ELF-1 (cell line): ENCODE results near the gene PLEKHF1.
"Not testable (repeated sequence)": the region's sequence is repeated elsewhere in the genome, so short reads cannot be mapped to it uniquely, and the experiment has no call there.

Source experiments
- DNase-seq: peaks from one replicate; pipeline ENCODE4 v3.0.0-alpha.2; 2016; ENCODE audit warnings: low read depth, low spot score

Gene PLEKHF1

DNA sequence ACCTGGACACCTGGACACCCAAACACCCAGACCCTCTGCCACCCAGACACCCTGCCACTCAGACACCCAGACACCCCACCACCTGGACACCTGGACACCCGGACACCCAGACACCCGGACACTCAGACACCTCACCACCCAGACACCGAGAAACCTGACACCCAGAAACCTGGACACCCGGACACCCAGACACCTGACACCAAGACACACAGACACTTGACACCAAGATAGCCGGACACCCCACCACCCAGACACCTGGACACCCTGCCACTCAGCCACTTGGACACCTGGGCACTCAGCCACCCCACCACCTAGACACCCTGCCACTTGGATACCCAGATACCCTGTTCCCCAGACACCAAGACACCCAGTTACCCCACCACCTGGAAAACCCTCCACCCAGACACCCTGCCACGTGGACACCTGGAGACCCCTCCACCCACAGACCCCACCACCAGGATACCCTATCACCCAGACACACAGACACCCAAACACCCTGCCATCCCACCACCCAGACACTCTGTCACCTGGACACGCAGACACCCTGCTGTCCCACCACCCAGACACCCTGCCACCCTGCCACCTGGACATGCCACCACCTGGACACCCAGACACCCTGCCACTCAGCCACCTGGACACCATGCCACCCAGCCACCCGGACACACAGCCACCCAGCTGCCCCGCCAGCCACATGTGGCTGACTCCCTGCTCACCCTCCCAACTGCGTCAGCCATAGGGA, 32.4 kb downstream of the PLEKHF1 start:
- DNase-seq: no peak

DNA sequence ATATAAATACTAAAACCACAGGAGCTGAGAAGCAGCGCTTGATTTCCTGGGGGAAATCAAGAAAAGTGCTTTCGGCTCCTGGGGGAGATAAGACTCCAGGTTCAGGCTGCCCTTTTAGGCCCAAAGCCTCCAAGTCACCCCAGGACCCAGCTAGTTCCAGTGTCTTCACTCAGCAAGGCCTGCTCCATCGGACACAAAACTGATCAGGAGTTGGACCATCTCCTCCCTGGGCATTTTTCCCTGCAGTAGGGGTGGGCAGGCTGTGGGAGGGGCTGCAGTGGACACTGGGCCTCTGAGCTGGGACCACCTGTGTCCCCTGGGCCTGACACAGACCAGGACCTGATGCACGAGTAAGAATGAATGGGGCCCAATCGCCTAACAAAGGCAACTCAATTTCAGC, 34.6 kb downstream of the PLEKHF1 start:
- no peak for DNase-seq

DNA sequence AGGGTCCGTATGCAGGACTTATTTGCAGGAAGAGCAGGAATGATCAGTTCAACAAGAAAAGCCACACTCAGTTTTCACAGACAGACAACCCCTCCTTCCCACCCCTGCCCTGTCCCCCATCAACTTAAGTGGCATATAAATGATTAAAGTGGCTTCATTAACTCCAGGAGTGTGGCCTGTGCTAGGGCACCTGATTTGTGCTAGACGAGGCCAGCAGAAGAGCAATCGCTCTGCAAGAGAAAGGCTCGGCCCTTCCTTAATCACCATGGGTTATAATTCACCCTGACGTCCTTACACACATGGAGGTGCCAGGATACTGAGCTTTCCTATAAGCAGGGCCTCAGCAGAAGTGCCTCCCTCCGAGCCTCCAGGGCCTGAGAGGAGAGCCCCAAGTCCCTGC, 35.2 kb downstream of the PLEKHF1 start:
- no peak for DNase-seq

DNA sequence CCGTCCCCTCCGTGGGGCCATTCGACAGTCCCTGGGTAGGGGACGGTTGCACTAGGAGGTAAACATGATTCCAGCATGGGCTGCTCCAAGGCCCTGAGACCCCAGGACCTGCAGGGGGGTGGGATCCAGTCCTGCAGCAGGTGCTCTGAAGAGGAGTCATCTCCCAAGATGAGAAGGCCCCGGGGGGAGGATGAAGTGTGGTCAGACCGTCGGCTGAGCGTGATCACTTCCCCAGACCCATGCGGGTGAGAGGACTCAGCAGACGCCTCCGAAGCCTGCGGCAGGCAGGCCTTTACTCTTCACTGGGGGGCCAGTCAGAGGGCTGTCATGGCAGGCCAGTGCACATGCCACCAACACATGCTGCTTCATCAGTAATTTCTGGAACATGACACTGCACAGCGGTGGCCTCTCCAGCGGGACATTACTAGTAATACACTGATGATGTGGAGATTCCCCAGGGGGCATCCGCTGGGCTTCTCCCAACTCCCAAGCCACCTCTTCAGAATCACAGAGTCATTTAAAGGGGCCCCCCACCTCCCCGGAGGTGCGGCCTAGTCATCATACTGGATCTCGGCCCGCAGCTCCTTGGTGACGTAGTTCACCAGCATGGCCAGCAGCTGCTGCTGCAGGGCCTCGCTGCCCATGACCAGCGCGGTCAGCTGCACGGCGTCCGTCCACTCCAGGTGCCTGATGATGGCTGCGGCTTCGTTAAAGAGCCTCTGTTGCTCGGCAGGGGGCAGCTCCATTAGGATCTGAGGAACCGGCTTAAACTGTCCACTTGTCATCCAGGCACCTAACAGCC, 37.1 kb downstream of the PLEKHF1 start:
- no peak for DNase-seq

DNA sequence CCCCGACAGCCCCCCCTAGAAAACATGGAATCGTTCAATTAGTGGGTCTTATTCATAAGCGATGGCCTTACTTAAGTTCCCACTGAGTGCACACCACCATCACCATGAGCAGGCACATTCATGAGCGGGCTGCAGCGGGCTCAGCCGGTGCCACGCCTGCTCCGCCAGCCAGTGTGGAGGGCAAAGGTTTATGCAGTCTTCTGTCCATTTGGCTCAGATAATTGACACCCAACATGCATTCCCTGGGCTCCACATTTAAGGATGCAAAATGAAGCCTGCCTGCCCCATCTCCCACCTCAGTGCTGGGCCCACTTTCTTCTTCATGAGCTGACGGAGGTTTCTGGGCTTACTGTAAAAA, 37.7 kb downstream of the PLEKHF1 start:
- no peak for DNase-seq

DNA sequence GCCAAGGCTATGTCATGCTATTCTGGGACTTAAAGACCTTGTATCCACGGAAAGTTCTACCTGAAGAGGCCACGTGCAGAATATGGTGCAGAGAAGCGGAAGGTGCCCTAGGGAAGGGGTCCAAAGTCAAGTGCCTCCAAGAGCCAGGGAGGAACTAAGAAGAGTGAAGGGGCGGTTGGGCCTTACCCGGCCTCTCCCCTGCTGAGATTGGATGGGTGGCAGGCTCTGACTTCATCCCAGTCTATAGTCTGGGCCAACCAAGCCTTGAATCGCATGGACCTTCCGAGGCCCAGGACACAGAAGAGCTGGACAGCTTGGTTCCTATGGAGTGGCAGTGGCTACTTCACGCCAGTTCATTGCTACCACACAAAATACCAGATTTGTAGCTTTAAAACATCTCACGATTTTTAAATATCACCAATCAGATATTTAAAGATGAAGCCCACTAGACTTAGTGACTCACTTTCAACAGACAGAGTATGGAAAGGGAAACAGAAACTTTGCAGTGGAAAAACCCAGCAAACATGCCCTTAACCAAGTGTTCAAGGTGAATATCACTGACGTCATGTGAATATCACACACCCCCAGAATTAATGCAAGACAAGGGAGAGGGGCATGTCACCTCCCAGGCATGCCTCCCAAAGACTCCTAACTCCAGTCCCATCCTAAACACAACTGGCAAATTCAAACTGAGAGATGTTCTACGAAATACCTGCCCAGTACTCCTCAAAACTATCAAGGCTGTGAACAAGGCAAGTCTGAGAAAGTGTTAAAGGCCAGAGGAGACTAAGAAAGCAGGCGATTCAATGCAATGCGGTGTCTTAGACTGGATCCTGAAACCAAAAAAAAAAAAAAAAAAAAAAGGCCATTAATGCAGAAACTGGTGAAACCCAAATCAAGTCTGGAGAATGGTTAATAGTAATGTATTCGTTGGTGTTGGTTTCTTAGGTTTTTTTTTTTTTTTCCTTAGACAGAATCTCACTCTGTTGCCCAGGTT, 39.6 kb downstream of the PLEKHF1 start:
- DNase-seq: no peak

DNA sequence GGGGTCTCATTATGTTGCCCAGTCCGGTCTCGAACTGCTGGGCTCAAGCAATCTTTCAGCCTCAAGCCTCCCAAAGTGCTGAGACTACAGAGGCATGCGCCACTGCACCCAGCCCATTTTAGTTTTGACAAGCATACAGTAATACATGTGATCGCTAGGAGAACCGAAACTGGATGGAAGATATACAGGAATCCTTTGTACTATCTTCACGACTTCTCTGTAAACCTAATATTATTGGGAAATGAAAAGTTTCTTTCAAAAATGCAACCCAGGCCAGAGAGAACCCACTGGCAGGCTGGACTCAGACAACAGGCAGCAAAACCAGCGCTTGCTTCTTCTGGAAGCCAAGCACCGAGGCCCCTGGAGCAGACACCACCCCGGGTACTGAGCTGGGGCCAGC, 40.4 kb downstream of the PLEKHF1 start:
- no peak for DNase-seq

DNA sequence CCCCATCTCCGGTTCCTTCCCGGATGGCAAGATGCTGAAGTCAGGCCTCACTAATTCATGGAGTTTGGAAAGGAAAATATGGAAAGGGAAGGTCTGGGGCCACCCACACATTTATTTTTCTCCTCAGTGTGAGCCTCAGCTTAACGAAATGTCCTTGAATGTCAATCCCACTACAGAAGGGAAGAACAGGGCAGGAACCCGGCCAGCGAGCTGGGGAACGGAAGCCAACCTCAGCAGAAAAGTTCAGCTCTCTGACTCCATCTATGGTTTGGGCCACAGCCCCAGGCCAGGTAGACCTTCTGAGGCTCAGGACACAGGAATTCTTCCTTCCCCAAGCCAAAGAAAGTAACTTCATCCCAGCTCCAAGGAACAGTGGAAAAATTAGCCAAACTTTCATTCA, 41.4 kb downstream of the PLEKHF1 start:
- DNase-seq: no peak

DNA sequence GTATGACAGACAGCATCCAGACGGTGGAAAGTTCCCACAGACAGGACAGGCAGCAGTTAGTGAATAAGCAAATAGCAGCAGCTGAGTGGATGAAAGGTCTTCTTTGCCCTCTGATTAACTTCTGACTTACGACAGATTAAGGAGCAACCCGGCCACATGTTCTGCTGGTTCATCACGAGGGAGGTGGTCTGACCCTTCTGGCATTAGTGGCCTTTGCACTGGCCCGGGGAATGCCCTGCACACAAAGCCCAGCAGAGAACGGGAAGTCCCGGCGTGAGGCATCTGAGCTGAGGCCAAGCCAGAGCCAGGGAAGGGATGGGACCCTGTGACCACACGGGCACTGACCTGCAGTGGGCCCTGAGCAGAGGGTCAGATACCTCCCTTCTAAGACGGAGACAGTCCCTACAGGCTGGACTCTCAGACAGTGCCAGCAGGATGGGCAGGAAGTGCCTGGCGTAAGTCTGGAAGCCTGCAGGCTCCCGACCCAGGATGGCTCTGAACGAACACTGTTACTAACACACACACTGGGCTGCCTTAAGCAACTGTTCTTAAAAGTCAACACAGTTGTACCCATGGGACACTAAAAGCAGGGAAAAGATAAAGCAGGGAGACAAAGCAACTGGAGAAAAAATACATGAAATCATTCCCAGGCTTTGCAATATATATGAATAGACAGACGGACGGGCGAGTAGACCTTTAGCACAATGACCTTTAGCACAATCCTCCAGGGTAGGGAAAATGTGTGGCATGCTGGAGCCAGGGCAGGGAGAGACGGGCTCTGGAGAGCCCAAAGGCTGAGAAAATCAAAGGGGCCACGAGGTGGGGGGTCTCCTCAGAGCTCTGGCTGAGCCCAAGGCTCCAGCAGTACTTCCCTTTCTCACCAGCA, 43.5 kb downstream of the PLEKHF1 start:
- no peak for DNase-seq

DNA sequence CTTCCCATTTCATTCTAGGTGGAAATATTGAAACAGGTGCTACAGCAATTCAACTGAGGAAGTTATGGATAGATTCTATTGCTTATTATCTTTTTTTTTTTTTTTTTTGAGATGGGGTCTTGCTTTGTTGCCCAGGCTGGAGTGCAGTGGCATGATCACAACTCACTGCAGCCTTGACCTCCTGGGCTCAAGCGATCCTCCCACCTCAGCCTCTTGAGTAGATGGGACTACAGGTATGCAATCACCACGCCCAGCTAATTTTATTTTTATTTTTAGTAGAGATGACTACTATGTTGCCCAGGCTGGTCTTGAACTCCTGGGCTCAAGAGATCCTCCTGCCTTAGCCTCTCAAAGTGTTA, 44.2 kb downstream of the PLEKHF1 start:
- DNase-seq: not testable (repeated sequence)

DNA sequence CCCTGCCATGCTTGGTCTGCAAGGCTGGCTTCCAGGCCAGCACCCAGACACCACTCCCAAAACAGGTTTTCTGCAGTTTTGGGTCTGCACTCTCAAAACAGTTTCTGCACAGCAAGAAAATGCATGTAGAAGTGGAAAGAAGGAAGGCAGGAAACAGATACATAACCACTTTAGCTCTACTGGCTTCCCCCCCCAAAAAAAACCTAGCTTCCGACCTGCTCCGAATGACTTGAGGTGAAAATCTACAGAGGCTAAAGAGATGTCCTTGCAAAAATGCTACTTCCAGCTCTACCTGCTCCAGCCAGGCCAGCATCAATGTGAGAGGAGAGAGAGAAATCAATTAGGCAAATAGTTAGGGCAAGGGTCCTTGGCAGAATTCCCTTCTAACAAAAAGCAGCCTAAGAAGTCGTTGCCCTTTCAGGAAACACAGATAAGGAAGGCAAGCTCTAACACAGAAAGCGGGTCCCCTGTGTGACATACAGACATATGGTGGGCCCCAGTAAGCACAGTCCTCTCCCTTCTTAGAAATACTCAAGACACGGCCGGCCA, 46.4 kb downstream of the PLEKHF1 start:
- DNase-seq: no peak

DNA sequence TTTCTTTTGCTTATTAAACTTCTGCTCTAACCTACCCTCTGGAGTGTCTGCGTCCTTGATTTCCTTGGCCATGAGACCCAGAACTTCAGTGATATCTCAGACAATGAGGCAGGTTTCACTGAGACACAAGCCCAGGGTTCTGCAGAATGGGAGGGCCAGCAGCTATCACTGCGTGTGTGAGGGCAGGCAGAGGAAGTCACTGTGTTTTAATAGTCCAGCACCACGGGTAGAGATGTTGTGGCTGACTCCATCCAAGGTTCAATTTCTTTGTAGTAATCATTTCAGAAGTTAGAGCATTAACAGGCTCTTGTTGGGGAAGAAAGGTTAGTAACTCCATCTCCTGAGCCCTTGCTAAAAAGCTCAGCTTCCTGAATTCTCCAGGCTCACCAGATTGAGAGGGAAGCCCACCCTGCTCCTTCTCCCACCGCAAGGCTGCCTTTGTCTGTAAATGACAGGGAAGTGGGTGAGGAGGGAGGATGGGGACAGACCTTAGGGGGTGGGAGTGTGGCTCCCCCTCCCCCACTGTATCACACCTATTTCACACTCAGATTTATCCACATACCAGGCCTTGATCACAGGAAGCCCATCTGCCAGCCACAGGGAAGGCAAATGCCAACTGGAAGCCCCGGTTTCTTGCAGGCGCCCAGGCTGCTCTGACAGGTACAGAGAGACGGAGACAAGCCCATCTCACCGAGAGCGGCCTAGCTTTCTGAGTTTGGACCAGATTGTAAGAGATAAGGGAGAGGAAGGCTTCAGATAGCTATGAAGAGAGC, 47.7 kb downstream of the PLEKHF1 start:
- no peak for DNase-seq

DNA sequence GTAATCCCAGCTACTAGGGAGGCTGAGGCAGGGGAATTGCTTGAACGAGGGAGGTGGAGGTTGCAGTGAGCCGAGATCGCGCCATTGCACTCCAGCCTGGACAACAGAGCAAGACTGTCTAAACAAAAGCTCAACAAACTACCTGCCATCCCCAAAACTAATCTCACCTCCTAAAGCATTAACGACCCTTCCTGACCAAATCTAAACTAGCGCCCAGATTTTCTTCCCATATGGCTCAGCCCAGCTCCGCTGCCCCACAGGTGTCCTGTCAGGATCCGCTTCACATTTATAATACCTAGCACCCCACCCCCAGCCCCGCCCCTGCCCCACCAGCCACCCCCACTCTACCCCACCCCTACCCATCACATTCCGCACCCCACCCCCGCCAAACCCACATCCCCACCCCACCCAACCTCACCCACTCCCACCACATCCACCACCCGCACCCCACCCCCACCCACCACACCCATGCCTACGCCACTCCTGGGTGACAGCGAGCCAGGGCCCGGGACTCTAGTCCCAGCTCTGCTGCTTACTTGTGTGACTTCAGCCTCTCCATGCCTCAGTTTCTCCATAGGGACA, 49.2 kb downstream of the PLEKHF1 start:
- no peak for DNase-seq

DNA sequence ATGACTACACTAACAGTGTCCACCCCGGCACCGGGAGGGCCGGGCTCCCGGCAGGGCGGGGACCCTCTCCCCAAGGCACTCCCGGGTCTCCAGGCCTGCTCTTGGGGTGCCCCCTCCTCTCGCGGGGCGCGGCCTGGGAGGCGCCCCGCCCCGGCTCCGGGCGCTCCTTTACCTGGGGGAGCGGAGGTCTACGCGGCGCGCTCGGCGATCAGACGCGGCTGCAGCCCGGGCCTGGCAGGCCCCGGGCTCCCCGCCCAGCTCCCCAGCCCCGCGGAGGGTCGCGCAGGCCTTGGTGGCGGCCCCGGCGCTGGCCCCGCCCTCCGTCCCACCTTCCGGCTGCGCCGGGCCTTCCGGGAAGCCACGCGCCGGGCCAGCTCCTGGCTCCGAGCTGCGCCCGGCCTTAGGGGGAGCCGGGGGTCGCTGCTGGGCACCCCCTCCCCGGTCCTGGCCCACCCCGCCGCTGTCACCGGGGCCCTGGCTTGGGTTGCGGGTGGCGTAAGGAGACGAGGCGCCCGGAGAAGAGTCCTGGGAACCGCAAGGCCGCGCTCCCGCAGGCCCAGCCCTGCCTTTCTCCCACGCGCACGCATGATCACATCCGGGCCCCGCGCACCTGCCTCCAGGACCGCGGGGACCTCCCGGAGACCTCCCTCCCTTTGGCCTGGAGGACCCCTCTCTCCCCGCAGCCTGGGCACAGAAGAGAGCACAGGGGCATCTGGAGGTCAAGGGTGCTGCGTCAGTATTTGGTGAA, 49.9 kb downstream of the PLEKHF1 start, which contains the start of gene C19orf12:
TSS of gene C19orf12 (minus strand) at position 309 of the 748 bp plus-strand sequence. CDS start 6,848 bp downstream, outside the sequence.
- DNase-seq: peak; percentile 41

DNA sequence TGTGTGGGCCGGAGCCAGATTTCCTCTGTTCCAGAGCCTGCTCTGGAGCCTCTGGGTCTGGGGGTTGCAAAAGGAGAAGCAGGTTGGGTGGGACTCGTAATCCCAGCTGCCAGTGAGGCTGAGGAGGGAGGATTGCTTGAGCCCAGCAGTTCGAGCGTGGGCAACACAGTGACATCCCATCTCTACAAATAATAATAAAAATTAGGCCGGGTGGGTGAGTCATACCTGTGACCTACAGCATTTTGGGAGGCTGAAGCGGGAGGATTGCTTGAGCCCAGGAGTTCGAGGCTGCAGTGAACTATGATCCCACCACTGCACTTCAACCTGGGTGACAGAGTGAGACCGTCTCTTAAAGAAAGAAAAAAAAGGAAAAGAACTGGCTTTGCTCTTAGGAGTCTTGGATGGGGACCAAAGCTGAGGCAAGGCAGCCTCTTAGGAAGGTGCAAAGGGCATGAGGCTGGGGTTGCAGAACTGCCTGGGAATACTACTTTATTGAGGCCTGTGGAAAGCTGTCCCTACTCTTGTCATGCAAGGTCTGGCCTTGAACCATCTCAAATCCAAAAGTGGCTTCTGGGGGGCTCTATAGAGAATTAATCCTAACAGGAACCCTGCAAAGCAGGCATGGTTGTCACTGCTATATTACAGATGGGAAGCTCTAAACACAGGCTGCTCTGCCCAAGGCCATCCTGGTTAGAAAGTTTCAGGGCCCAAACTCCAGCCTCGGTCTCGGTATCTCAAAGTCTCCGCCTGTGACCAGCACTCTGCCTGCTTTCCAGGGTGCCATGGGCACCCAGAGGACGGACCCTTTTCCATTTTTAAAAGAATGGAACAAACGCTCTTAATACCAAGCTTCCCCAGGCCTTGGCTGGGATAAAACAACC, 50.7 kb downstream of the PLEKHF1 start:
- DNase-seq: peak; percentile 46

DNA sequence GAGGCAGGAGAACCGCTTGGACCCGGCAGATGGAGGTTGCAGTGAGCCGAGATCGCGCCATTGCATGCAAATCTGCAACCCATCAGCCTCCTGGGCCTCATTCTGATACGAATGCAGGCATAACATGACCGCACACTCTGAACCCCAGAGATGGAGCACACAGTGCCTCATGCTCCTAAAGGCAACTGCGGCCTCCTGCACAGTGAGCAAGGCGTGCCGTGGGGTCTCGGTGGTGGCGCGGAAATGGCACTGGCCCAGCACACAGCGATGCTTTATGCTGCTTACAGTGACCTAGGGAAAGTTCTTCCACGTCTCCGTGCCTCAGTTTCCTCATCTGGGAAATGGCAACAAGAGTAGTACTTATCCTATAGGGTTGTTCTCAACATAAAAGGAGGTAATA, 51.8 kb downstream of the PLEKHF1 start:
- no peak for DNase-seq

DNA sequence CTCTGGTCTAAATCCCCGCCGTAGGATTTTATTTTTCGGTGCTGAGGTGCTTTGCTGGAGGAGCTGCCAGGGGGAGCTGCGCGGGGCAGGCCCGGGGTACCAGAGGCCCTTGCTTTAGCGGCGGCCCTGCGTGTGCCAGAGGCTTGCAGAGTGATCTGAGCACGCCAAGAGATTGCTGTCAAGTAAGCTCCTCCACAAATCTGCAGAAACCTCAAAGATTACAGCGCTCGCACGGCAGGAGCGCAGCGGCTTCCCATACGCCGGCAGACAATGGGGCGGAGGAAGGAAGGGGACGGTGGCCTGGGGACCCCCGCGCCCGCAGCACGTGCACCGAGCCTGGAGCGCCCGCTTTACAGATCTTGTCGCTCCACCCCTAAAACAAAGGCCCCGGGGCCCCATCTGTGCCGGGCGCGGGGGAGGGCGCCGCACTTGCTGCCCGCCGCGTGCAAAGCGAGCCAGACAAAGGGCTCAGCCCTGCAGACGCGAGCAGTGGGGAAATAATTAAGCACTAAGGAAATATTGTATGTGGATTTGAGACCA, 58.9 kb downstream of the PLEKHF1 start:
- peak; percentile 49 for DNase-seq
